CD1c-positive myeloid dendritic cell (primary cell): ENCODE measurements around the gene KIAA1671.
A peak's percentile ranks its signal among the peaks of the same experiment; 100 is the strongest.
"Not testable (repeated sequence)": the region's sequence is repeated elsewhere in the genome, so short reads cannot be mapped to it uniquely, and the experiment has no call there.

Experiments
- DNase-seq: peaks from one replicate; pipeline ENCODE4 v3.0.0-alpha.2; 2016; ENCODE audit errors: extremely low spot score

KIAA1671 gene

DNA sequence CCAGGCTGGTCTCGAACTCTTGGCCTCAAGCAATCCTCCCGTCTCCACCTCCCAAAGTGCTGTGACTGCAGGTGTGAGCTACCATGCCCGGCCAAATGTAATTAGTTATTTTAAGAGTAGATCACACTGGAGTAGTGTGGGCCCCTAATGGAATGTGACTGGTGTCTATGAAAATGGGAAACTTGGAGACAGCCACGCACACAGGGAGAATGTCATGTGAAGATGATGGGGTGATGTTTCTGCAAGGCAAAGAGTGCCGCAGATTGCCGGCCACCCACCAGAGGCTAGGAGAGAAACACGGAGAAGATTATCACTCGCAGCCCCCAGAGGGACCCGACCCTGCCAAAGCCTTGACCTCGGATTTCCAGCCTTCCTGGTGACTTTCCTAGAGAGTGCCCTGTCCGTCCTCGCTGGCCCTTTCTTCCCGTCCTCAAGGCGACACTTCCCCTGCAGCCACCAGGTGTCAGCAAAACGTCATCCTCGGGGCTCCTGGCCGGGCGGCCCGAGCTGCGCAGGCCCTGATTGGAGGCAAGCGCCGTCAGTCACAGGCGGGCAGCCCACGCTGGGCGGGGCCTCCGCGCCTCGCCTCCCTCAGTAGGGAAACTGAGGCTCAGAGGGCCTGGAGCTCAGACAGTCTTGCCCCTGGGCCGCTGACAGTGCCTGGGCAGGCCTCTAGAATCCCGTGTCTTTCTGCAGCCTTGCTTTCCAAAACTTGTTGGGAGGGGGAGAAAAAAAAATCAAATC, 283.2 kb downstream of the KIAA1671 start:
- peak; percentile 45 for DNase-seq

DNA sequence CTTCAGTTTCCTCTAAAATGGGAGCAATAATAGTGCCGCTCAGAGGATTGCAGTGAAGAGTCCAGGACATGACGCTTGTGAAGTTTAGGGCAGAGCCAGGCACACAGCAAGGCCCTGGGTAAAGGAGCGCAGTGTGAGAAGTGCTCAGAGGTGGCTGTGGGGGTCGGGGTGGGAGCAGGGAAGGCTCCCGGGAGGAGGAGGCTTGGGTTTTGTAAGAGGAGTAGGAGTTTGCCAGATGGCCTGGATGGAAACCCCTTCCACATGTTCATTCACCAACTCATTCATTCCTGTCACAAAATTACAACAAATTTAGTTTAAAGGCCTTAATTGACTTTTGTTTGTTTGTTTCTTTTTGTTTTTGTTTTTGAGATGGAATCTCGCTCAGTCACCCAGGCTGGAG, 283.9 kb downstream of the KIAA1671 start:
- no peak for DNase-seq

DNA sequence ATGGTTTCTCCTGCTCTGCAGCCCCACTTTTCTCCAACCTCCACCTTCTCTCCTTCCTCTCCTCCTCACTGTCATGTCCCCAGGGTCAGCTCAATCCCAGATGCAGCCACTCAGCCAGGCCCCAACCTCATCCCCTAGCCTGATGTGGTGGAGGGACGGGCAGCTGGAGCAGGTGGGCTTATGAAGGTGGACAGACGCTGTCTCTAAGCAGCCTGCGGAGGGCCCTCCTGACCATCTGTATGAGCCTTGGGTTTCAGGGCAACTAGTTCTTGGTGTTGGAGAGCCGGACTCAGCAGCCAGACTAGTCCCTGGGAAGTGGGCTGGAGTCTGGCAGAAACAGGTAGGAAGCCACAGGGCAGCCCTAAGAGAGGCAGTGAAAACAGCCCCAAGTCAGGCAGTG, 285.0 kb downstream of the KIAA1671 start:
- no peak for DNase-seq

DNA sequence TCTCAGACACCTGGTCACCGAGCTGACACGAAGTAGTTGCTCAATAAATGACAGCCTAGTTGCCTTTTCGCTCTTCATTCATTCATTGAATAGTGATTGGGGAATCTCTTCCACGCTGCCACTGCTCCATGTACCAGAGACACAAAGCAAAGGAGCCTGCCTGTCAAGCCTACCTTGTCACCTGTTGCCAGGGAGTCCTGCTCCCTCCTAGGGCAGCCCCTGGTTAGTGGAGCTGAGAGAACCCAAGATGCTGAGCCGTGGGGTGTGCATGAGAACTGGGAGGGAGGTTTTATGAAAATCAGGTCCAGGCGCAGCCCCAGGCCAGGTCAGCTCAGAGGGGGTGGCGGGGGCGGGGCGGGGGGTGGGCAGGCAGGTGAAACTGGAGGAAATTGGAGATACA, 285.5 kb downstream of the KIAA1671 start:
- not testable (repeated sequence) for DNase-seq
